ENCODE measurements around the gene SUGP1. TPM values are rescaled to one million over a fixed set of nuclear protein-coding genes. Genes with fewer than 3 reads are reported as not detected.

SUGP1 gene
- total and polyA plus RNA-seq, 2 of the 13 experiments (the other 11 are each of a cell fraction or from before 2014, with no cell fraction given) = 21.6 to 25.9 TPM

DNA sequence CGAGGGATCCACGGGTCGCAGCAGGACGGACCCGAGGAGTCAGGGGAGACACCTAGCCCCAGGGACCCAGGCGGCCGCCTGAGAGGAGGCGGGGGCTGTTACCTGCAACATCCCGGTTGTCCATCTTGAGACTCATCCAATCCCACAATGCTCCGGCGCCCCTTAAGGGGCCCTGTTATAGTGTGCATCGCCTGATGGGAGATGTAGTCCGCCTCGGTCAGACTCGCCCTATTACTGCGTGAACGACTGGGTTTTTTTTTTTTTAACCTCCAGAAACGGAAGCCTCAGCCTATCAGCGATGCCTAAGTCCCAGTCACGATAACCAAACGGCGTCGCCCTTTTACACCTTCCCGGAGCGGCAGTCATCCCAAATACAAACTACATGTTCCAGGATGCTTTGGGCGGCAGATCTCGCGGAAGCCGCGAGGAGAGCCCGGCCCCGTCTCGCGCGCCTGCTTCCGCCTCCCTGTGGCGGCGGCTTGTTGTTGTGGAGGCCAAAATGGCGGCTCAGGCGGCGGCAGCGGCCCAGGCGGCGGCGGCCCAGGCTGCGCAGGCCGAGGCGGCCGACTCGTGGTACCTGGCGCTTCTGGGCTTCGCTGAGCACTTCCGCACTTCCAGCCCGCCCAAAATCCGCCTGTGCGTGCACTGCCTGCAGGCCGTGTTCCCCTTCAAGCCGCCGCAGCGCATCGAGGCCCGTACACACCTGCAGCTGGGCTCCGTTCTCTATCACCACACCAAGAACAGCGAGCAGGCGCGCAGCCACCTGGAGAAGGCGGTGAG, at the start of gene SUGP1, which contains the start of gene MAU2 (continued):
- TF ChIP-seq ZNF460 (CRISPR knock-in tag; IDR thresholded peaks at IDR 0.05; ENCODE audit: borderline replicate concordance) (no peak), CHD2 (IDR thresholded peaks at IDR 0.05; ENCODE audit: low read depth, low read length) (peak; percentile 97), JDP2 (CRISPR knock-in tag; IDR thresholded peaks at IDR 0.05; ENCODE audit: borderline replicate concordance) (no peak), ZNF766 (CRISPR knock-in tag; IDR thresholded peaks at IDR 0.05; ENCODE audit: borderline replicate concordance) (no peak), RAD21 (CRISPR knock-in tag; IDR thresholded peaks at IDR 0.05) (peak; percentile 49; the same call in 1 of the 2 replicates), CEBPZ (IDR thresholded peaks at IDR 0.05; ENCODE audit: low read length) (no peak), RFX5 (IDR thresholded peaks at IDR 0.05; ENCODE audit: low read depth, low read length) (no peak), ZNF687 (CRISPR knock-in tag; IDR thresholded peaks at IDR 0.05) (peak; percentile 74), TCF12 (IDR thresholded peaks at IDR 0.05) (no peak), TCF12 (CRISPR knock-in tag; IDR thresholded peaks at IDR 0.05) (no peak), KDM5A (IDR thresholded peaks at IDR 0.05; ENCODE audit: borderline replicate concordance, low read length) (peak; percentile 57; the same call in 1 of the 2 replicates), RFXANK (CRISPR knock-in tag; IDR thresholded peaks at IDR 0.05) (0 out of 2 replicates have a peak, but pooled peaks have one; percentile 43), ETV6 (CRISPR knock-in tag; conservative IDR thresholded peaks at IDR 0.05) (peak; percentile 42; the same call in 1 of the 2 replicates), CEBPB (IDR thresholded peaks at IDR 0.05; ENCODE audit: borderline replicate concordance, low read depth, low read length) (no peak), PHF8 (CRISPR knock-in tag; IDR thresholded peaks at IDR 0.05) (peak; percentile 87), ATF1 (CRISPR knock-in tag; IDR thresholded peaks at IDR 0.05) (no peak), POGZ (CRISPR knock-in tag; IDR thresholded peaks at IDR 0.05) (peak; percentile 41; the same call in 1 of the 2 replicates)
- TF ChIP-seq, protein P1, sequence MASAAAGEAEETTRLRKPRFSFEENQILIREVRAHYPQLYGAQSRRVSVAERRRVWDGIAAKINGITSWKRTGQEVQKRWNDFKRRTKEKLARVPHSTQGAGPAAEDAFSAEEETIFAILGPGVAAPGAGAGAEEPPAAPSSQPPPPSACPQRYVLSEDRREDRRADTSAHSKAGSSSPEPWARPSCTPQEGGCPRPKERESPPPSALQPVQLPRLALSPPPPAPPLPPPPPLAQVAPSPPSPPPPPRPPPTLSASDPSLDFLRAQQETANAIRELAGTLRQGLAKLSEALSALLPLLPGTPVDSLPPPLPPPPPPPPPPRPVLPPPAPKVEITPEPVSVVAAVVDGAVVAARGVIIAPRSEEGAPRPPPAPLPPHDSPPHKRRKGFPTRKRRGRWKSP (CRISPR knock-in tag; IDR thresholded peaks at IDR 0.05) = peak; percentile 85
- TF ChIP-seq, protein P2, sequence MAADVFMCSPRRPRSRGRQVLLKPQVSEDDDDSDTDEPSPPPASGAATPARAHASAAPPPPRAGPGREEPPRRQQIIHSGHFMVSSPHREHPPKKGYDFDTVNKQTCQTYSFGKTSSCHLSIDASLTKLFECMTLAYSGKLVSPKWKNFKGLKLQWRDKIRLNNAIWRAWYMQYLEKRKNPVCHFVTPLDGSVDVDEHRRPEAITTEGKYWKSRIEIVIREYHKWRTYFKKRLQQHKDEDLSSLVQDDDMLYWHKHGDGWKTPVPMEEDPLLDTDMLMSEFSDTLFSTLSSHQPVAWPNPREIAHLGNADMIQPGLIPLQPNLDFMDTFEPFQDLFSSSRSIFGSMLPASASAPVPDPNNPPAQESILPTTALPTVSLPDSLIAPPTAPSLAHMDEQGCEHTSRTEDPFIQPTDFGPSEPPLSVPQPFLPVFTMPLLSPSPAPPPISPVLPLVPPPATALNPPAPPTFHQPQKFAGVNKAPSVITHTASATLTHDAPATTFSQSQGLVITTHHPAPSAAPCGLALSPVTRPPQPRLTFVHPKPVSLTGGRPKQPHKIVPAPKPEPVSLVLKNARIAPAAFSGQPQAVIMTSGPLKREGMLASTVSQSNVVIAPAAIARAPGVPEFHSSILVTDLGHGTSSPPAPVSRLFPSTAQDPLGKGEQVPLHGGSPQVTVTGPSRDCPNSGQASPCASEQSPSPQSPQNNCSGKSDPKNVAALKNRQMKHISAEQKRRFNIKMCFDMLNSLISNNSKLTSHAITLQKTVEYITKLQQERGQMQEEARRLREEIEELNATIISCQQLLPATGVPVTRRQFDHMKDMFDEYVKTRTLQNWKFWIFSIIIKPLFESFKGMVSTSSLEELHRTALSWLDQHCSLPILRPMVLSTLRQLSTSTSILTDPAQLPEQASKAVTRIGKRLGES (CRISPR knock-in tag; IDR thresholded peaks at IDR 0.05; ENCODE audit: borderline replicate concordance) = no peak
